Posterior cingulate gyrus (tissue), 11 donors: ENCODE data around the gene ATF6.
A peak's percentile ranks its signal among the peaks of the same experiment; 100 is the strongest.
"Not testable (repeated sequence)": the region's sequence is repeated elsewhere in the genome, so short reads cannot be mapped to it uniquely, and the experiment has no call there.

Experiments
- DNase-seq, 10 donors: peaks; one replicate each; pipeline versions ENCODE4 v3.0.0 to v3.0.0-alpha.2; 2020 to 2021; ENCODE audit warnings: mixed read lengths in 3 of 10
- intact Hi-C: fragments of 100-400 bp; cut with DNase I; formaldehyde crosslinking; loops from one replicate; pipeline ENCODE4 v1.15.1; 2023

The ATF6 gene

GRCh38 chr1:161766102-161766981, at the start of gene ATF6:
ATF6 (plus strand) TSS chr1:161766320; CDS start chr1:161766361, 41 bp downstream.
- DNase-seq: peak; percentile 71 to 97 (median 82)
- intact Hi-C loops: no loop called here

DNA sequence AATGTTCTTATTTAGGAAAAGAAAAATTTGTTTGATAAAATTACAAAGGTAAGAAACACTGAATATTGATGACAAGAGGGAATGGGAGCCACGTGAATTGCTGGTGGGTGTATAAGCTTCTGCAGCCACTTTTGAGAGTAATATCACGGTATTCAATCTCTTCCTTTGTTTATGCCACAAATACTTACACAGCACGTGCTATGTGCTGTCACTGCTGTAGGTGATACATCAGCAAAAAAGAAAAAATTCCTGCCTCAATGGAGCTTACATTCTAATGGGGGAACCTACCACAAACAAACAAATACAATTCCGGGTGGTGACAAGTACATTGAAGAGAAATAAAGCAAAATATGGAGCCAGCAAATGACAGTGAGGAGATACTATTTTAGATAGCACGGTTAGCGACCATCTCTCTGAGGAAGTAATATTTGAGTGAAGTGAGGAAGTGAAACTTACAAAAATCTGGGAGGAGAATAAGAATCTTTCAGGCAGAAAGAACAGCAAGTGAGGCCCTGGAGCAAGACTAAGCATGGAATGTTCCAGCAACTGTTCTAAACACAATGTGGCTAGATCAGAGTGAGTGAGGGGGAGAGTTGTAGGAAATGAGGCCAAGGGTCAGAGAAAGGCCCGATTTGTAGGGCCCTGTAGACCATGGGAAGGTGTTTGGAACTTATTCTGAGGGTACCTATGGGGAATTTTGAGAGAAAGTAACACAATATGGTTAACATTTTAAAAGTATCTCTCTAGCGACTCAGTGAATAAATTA, 47.4 kb upstream of the ATF6 start:
- DNase-seq: no peak
- intact Hi-C loops: no loop called here

DNA sequence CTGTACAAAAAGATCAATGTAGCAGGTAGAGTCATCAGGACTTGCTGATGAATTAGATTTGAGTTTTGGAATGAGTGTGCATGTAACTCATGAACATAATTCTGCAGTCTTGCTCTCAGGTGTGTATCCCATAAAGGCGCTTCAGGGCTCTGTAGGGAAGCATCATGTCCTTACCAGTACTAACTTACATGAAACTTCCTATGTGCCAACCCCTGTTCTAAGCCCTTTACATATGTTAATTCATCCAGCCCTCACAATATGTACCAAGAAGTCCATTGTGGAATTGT, 46.9 kb upstream of the ATF6 start:
- DNase-seq: no peak
- intact Hi-C loops: no loop called here

DNA sequence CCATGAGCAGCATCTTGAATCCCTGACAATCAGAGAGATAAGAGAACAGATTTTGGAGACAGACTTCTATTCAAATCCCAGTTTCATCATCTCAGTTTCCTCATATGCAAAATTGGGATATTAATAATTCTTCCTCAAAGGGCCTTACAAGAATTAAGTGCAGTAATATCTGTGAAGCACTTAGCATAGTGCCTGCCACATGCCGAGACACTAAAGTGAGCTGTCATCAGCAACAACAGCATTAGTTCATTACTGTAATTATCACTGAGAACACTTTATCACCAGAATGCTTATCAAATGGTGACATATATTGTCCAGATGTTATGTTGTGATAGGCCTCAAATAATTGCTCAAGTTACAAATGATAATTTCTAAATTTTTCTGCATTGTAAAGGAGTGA, 45.7 kb upstream of the ATF6 start:
- no peak for DNase-seq
- intact Hi-C loops: no loop called here

GRCh38 chr1:161720956-161721737, 45.0 kb upstream of the ATF6 start, which contains the start of gene FCRLB:
FCRLB (plus strand) TSS chr1:161721544; CDS start chr1:161722673, 1,129 bp downstream.
- intact Hi-C loops: no loop called here
- no peak for DNase-seq

DNA sequence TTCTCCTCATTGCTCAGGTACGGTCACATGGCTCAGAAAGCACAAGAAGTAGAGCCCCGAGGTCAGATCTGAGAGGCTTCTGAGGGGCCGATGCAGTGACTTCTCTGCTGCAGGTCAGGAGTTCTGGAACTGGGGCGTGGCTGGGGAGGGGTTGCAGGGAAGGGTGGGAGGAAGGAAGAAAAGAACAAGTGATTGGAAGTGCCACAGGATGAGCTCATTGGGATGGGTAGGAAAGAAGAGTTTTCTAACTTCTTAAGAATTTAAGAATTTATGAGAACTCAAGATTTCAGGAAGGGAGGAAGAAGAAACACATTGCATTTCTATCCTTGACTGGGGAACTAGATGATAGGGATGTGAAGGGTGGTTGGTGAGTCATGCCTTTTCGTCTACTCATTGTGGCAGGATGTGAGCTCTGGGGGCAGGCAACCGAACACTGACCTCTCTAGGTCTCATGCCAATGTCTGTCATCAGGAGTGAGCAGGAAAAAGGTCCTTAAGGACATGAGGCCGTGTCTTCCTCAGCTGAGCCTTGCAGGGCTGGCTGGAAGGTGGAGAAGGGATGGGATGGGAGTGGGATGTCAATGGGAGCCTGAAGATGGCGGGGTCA, 44.3 kb upstream of the ATF6 start:
- intact Hi-C loops: no loop called here
- DNase-seq: no peak

- intact Hi-C loops: no loop called here
- DNase-seq: no peak
Measured at GRCh38 chr1:161722406-161722805, 43.7 kb upstream of the ATF6 start.

DNA sequence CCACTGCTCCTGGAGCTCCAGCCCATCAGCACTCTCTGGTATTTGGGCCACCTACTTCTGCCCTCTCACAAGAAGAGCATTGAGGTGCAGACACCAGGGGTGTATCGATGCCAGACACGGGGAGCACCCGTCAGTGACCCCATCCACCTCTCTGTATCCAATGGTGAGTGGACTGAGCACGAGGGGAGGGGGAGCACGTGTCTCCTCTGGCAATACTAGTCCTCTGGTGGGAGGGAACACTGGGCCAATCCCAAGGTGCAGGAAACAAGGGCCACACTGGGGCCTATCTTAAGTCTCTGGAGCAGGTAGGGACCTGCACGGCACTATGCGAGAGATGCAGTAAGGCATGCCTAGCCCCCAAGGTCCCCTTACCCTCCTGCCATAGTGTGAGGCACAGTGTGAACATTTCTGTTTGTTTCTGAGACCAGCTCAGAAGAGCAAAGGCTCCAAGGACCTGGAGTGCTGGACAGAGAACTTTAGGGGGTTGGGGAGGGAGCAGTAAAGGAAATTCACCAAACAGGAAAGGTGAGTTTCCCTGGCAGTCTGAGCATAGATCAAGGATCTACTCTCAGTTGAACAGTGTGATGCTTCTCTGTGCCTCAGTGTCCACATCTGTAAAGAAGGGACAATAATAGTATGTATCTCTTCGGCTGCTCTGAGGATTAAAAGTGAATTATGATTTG, 42.5 kb upstream of the ATF6 start:
- intact Hi-C loops: no loop called here
- no peak for DNase-seq

DNA sequence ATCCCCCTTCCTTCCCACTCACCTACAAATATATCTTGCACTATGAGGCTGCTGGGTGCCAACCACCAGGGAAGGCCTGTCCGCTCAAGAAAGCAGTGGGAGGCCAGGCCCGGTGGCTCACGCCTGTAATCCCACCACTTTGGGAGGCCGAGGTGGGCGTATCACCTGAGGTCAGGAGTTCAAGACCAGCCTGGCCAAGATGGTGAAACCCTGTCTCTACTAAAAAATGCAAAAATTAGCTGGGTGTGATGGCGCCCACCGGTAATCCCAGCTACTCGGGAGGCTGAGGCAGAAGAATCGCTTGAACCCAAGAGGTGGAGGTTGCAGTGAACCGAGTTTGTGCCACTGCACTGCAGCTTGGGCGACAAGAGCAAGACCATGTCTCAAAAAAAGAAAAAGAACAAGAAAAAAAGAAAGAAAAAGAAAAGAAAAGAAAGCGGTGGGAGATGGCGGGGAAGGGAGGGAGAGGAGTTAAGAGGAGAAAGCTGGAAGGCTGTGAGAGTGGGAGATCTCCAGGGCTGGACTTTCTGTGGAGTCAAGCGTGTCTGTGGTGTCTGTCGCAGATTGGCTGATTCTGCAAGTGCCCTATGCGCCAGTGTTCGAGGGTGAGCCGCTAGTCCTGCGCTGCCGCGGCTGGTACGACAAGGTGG, 40.7 kb upstream of the ATF6 start:
- intact Hi-C loops, DNase-seq: not testable (repeated sequence)

DNA sequence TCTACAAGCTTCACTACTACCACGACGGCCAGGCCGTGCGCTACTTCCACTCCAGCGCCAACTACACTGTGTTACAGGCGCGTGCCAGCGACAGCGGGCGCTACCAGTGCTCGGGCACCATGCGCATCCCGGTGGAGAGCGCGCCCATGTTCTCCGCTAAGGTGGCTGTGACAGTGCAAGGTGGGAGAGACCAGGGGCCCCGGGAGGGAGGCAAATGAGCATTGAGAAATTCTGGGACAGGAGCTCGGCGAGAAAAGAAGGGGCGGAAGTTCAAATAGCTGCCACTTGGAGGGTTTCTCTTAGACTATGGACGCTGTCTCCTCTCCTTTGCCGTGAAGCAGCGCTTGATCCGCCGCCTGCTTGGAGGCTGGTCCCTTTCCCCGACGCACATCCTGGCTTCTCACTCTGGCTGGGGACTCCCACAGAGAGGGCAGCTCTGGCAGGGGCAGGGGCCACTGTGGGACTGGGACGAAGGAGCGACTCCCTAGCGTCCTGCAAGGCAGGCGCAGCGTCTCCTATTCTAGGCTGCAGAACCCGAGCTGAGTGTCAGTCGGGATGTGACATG, 40.1 kb upstream of the ATF6 start:
- intact Hi-C loops: no loop called here
- DNase-seq: peak; percentile 31 to 94 (median 63)

DNA sequence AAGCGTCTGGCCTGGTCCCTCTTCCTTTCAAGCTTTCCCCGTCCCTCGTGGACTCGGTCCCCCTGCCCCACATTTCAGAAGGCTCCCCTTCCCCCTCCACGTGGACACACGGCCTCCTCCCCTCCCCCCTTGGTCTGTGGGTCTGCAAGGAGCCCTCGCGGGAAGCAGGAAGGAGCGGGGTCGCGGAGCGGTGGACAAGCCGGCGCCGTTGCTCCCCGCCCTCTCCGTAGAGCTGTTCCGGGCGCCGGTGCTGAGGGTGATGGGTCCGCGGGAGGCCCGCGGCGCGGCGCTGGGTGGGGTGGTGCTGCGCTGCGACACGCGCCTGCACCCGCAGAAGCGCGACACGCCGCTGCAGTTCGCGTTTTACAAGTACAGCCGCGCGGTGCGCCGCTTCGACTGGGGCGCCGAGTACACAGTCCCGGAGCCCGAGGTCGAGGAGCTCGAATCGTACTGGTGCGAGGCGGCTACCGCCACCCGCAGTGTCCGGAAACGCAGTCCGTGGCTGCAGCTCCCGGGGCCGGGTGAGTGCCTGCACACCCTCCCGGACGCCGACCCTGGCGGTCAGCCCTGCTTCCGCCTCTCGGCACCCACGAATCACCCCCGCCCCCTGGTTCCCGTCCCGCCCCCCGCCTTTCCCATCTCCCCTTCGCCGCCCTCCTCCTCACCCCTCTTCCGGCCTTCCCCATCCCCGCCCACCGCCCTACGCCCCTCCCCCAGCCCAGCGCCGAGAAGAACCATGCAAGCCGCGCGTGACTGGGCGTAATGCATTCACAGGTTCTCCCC, 39.5 kb upstream of the ATF6 start:
- DNase-seq: peak; percentile 46 to 94 (median 72)
- intact Hi-C loops: no loop called here

DNA sequence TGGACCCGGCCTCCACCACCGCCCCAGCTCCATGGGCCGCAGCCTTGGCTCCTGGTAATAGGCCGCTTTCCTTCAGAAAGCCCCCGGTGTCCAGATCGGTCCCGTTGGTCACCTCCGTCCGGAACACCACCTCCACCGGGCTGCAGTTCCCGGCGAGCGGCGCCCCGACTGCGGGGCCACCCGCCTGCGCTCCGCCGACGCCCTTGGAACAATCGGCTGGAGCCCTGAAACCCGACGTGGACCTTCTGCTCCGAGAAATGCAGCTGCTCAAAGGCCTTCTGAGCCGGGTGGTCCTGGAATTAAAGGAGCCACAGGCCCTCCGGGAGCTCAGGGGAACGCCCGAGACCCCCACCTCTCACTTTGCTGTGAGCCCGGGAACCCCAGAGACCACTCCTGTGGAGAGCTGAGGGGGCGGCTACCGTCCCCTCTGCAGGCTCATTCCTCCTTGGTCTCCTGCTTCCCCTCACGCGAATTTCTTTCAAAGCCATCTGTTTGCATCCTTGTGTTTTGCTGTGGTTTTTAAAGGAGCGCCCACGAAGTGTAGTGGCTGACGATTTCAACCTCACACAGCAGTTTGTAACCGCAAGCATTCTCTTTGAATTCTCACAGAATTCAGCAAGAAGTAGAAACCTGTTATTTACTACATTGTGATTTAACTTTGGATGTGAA, 38.7 kb upstream of the ATF6 start:
- intact Hi-C loops: no loop called here
- peak in 2 of 10 donors; percentile 78 to 80 for DNase-seq

DNA sequence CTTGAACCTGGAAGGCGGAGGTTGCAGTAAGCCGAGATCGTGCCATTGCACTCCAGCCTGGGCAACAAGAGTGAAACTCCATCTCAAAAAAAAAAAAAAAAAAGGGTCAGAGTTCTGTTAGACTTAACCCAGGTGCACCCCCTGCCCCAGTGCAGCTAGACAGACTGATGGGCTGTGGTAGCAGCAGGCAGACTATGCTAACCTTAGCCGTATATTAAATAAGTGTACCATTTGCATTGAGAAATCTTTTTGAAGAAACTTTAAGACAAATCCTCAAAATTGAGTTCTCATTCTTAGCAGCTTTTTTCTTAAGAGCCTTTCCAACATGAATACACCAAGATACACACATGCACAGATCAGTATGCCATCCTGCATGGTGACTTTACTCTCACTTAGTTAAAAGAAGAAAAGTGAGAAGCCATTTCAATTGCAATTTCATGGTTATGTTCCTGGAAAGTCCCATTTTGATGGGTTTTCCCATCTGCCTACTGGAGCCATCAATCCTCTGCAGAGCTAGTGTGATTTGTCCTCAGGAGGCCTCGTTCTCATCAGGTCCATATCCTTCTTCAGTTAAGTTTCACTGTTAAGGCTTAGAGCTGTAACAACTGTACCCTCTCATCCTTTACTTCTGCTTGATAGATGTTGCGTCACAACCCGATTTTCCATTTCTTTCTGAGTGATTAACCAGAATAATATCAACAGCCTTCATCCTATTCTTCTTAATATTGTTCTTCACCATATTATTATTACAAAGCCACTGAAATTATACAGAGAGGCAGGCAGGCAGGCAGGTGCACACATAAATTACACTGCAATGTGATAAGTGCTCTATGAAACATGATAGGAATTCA, 37.5 kb upstream of the ATF6 start:
- no peak for DNase-seq
- intact Hi-C loops: no loop called here

DNA sequence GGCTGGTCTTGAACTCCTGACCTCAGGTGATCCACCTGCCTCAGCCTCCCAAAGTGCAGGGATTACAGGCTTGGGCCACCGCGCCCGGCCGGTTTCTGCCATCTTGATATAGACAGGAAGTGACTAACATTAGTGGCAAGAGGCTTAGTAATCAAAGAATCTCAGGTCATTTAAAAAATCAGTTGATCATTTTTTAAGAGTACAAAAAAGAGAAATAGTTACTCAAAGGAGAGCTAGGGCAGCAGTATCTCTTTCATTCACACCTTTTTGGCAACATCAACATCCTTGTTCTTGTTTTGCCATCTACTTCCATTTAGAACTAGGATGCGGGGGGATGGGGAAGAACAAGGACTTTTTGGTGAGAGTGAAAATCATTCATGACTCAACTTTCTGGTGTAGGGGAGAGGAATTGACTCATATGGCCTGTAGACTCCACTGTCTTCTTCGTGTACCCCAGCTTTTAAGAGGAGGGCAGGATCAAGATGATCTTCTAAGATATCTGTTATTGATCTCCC, 36.0 kb upstream of the ATF6 start:
- intact Hi-C loops: no loop called here
- DNase-seq: no peak

GRCh38 chr1:161731241-161731640, 34.9 kb upstream of the ATF6 start:
- intact Hi-C loops: no loop called here
- DNase-seq: no peak

- DNase-seq: no peak
Measured at GRCh38 chr1:161731981-161732718, 34.0 kb upstream of the ATF6 start.

More at GRCh38 chr1:161731981-161732718, 34.0 kb upstream of the ATF6 start:
- intact Hi-C loops: no loop called here
